ENCODE measurements around the gene FCHSD2.
"Not testable (repeated sequence)": the region's sequence is repeated elsewhere in the genome, so short reads cannot be mapped to it uniquely, and the experiment has no call there.

The FCHSD2 gene

GRCh38 chr11:73055655-73056354, 86.3 kb downstream of the FCHSD2 start:
- no peak for DNase-seq

DNA sequence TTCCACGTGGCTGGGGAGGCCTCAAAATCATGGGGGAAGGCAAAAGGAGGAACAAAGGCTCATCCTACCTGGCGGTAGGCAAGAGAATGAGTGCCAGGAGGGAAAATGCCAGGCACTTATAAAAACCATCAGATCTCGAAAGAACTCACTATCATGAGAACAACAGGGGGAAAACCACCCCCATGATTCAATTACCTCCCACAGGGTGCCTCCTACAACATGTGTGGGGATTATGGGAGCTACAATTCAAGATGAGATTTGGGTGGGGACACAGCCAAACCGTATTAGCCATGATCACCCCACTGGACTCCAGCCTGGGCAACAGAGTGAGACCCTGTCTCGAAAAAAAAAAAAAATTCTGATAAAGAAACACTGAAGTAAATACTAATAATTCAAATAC, 87.1 kb downstream of the FCHSD2 start:
- DNase-seq, result no peak

- no peak for DNase-seq
Measured at GRCh38 chr11:73053964-73054363, 88.2 kb downstream of the FCHSD2 start.

GRCh38 chr11:73048446-73048845, 93.7 kb downstream of the FCHSD2 start:
- no peak for DNase-seq

DNA sequence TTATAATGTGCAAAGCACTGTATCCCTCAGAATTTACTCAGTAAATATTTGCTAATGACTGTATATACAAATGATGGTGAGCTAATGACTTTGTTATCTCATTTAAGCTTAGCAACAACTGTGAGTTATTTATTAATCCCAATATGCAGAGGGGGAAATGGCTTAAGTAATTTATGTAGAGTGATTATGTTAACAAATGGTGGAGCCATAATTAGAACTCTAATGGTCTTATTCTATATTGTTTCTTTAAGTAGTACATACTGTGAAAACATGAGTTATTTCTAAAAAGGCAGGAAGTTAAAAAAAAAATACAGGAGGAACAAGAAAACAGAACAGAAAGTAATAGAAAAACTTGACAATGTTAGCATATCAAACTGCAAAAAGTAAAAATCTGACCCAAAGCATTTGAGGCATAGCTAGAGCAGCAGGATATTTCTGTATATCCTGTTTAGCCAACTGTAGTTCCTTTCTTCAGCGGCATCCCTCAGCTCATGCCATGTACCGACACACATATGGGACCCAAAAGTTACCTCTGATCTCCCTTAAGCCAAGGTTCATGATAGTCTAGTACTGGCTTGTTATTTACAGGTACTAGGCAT, 94.2 kb downstream of the FCHSD2 start:
- no peak for DNase-seq

- no peak for DNase-seq
Measured at GRCh38 chr11:73040046-73040445, 102.1 kb downstream of the FCHSD2 start.

DNA sequence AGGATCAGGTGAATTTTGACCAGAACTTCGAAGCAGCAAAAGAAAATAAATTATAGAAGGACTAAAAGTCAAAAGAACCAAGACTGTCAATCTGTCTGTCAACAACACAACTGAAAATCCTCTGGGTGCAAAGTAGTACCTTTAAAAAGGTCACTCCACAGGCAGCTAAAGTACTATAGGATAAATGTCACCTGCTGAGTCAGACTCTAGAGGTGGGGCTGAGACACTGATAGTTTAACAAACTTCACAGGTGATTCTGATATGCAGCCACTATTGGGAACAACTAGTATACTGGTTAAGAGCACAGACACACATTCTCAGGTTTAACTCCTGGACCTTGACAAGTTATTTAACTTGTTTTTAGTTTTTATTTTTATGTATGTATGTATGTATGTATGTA, 107.3 kb downstream of the FCHSD2 start:
- no peak for DNase-seq

DNA sequence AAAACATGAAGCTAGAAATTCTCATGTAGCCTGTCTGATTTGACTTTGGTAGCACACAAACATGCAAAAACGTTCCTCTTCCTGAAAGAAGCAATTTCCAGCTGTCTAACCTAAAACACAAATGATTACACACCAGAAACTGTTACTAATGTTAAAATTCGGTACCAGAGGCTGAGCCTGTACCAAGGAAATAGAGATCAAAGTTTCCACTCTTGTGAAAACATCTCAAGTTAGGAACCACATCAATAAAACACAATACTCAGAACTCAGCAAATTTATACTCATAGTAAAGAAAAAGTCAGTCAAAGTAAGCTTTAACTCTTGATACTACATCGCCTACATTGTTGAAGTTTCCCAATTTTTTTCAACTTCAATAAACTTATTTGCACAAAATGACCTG, 107.8 kb downstream of the FCHSD2 start:
- DNase-seq, result no peak

DNA sequence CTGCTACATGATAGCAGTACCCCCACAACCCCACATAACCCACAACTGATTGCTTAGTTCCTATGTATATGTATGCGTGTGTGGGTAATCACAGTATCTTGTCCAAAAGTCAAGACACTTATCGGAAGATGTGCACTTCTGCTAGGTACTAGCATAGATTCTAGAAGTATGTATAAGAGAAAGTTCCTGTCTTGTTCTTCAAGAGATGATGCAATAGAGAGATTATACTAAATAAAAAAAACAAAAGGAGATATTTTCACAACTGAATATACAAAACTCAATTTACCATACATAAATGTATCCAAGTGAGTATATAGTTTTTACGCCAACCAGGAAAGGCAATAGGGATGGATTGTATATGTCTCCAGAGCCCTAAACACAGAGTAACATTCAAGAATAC, 112.0 kb downstream of the FCHSD2 start:
- no peak for DNase-seq

GRCh38 chr11:73029403-73029802, 112.7 kb downstream of the FCHSD2 start:
- DNase-seq, result no peak

DNA sequence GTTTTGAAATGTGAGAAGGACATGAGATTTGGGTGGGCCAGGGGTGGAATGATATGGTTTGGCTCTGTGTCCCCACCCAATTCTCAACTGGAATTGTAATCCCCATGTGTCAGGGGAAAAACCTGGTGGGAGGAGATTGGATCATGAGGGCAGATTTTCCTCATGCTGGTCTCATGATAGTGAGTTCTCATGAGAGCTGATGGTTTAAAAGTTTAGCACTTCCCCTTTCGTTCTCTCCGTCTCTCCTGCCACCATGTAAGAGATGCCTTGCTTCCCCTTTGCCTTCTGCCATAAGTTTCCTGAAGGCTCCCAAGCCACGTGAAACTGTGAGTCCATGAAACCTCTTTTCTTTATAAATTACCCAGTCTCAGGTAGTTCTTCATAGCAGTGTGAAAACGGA, 113.5 kb downstream of the FCHSD2 start:
- DNase-seq, result no peak

DNA sequence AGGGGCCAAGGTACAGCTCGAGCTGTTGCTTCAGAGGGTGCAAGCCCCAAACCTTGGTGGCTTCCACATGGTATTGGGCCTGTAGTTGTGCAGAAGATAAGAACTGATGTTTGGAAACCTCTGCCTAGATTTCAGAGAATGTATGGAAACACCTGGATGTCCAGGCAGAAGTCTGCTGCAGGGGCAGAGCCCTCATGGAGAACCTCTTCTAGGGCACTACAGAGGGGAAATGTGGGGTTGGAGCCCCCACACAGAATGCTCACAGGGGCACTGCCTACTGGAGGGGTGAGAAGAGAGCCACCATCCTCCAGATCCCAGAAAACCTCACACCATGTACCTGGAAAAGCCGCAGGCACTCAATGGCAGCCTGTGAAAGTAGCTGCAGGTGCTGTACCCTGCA, 114.3 kb downstream of the FCHSD2 start:
- not testable (repeated sequence) for DNase-seq

- no peak for DNase-seq
Measured at GRCh38 chr11:73024639-73025038, 117.5 kb downstream of the FCHSD2 start.

GRCh38 chr11:73019996-73020395, 122.1 kb downstream of the FCHSD2 start:
- DNase-seq, result no peak

GRCh38 chr11:73019449-73019848, 122.7 kb downstream of the FCHSD2 start:
- no peak for DNase-seq

DNA sequence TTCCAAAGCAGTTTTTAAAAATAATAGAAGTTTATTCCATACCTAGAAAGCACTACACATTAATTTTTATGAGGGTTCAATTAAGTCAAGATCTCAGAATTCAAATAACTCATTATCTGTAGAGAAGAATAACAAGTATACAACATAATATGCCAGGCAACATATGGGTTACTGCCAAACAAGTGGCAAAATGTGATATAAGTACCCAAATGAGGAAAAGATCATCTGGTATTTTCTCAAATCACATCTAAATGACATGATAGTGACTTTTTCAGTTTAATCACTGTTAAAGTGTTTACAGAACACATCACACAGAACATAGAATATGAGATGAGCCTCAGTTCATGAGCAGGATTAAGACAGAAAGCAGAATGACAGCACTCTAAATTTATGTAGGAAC, 123.3 kb downstream of the FCHSD2 start:
- no peak for DNase-seq

DNA sequence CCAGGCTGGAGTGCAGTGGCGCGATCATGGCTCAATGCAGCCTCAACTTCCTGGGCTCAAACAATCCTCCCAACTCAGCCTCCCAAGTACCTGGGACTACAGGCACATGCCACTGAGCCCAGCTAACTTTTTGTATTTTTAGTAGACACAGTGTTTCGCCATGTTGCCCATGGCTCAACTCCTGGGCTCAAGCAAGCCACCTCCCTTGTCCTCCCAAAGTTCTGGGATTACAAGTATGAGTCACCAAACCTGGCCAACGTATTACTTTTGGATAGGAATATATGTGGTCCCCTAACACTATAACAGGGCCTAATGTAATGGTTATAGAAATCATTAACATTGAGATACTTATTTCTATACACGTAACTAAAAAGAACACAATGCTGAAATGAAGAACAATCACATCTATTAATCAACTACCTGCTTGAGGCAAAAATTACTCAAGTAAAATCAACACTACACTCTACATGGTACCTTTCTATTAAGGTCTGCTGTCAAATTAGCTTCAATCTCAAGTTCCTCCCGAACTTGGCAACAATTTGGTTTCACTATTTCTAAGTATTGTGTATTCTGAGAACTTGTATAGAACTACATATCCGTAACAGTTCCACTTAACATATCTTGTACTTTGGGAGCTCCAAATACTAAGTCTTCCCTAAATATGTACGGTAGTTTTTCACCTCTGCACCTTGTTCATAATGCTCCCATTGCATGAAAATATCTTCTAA, 124.9 kb downstream of the FCHSD2 start:
- DNase-seq, result no peak

DNA sequence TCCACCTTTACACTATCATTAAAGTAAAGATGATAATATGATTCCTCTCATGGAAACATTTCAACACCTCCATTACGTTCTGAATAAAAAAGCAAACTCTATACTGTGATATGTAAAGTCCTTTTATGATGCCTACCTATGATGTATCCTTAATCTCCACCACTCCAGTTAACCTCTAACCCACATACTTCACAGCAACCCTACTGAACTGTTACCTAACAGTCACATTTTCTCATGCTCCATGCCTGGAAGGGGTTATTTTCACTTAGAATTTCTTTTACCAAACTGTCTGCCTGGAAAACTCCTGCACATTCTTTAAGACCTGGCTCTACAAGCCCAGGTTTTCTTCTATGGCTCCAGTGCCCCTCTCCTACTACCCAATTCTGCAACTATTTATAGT, 129.1 kb downstream of the FCHSD2 start:
- DNase-seq, result no peak

GRCh38 chr11:73012121-73012863, 129.8 kb downstream of the FCHSD2 start:
- no peak for DNase-seq

DNA sequence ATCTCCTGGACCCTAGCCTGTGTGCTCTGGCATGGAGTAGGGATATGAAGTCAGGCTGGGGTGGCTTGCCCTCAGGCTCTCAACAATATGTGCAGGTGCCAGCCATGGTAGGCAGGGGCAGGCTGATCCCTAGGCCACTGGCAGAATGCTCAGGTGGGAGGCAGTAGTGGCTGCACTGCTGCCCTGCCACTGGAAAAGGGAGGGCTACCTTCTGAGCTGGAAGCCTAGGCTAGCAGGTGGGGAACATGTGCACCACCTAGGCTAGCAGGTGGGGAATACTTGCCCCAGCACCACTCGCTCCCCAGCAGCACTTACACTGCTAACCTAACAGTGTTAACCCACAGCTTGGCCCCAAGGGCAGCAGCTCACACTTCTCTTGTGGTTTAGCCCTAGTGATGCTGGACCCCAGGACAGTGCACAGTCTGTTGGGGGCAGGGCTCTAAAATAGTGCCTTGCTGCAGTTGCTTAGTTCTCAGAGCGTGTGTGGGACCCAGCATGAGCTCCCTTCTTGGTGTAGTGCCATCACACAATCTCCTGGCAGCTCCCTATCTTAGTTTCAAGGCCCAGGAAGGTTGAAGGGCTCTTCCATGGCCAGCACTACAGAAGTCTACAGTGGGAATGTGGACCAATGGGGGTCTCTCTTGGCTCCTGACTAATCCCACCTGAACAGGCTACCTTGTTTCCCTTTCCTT, 130.8 kb downstream of the FCHSD2 start:
- DNase-seq, result no peak

GRCh38 chr11:73009972-73010371, 132.1 kb downstream of the FCHSD2 start:
- no peak for DNase-seq

DNA sequence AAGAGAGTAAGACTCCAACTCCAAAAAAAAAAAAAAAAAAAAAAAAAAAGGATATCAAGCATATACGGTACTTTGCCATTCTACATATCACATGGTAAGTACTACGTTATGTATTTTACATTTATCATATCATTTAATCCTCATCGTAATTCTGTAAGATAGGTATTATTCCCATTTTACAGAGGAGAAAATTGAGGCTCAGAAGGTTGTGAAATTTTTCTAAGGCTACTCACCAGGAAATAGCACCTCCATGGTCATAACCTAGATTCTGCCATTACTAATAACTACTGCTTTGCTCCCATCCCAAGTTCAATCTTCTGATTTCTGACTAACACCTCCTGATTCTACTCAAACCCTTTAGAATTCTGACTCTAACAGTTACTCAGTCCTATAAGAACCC, 138.0 kb downstream of the FCHSD2 start:
- no peak for DNase-seq

- no peak for DNase-seq
Measured at GRCh38 chr11:73003088-73003487, 139.0 kb downstream of the FCHSD2 start.
